ENCODE results near the gene FNDC8.

FNDC8 gene

DNA sequence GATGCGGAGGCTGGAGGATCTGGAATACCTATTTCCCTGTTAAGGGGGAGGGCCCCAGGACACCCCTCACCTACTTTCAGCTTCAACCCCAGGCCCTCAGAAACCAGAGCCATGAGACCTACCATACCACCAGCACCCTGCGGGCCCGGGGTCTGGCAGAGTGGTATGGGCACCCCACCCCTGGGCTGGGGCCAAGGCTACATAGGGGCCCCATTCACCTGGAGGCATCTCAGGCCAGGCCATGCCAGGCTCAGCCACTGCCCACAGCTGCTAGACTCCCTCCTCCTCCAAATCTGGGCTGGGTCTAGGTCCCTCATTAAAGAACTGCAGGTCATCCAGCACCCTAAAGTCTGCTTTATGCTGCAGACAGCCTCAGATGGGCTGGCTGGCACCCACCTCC lies 9.0 kb downstream of the FNDC8 start:
- Histone ChIP-seq H3K4me1 (ENCODE audit: insufficient read depth, insufficient read length) (no peaks in the 10 kb centered on the region), H3K9me3 (ENCODE audit: insufficient read depth, low read length) (no peaks in the 10 kb centered on the region), H3K9ac (ENCODE audit: insufficient read length, low read depth) (no peak overlapping the region), H3K36me3 (ENCODE audit: insufficient read depth, insufficient read length, low read length) (peaks cover 53% of the 10 kb centered on the region), H3K4me3 (ENCODE audit: insufficient read length, low read depth) (no peak overlapping the region), H3K27me3 (ENCODE audit: insufficient read depth, insufficient read length) (no peaks in the 10 kb centered on the region)
- no peak for DNase-seq (ENCODE audit: low read depth, low spot score)
- TF ChIP-seq ZNF274 (IDR thresholded peaks at IDR 0.05; ENCODE audit: low read depth, low read length) (no peak), SUZ12 (IDR thresholded peaks at IDR 0.05; ENCODE audit: extremely low read depth, insufficient read depth, insufficient read length) (no peak), YY1 (IDR thresholded peaks at IDR 0.05; ENCODE audit: insufficient read depth, insufficient read length) (no peak)

DNA sequence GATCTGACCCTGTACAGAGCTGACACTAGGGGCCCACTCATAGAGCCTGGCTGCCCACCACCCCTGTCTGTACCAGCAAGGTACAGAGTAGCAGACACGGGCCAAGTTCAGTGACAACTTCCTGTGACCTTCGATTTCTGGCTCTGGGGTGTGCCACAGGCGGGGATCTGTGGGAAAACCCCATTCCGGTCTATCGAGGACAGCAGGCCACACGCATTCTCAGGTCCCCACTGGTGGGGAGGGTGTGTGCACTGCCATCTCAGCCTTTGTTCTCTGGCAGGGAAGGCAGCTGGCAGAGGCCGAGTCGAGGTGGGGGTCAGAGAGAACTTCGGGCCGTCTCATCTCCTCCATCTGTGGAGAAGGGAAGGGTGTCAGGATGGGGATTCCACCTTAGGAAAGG lies 10.7 kb downstream of the FNDC8 start:
- H3K27me3 ChIP-seq (ENCODE audit: insufficient read depth, insufficient read length), result no peaks in the 10 kb centered on the region
- no peak overlapping the region for H3K4me3 ChIP-seq (ENCODE audit: insufficient read length, low read depth)
- H3K9ac ChIP-seq (ENCODE audit: insufficient read length, low read depth), result no peak overlapping the region
- H3K4me1 ChIP-seq (ENCODE audit: insufficient read depth, insufficient read length), result no peaks in the 10 kb centered on the region
- no peak for DNase-seq (ENCODE audit: low read depth, low spot score)
- H3K36me3 ChIP-seq (ENCODE audit: insufficient read depth, insufficient read length, low read length), result peaks cover 70% of the 10 kb centered on the region
- no peak for TF ChIP-seq SUZ12 (IDR thresholded peaks at IDR 0.05; ENCODE audit: extremely low read depth, insufficient read depth, insufficient read length)
- no peak for TF ChIP-seq YY1 (IDR thresholded peaks at IDR 0.05; ENCODE audit: insufficient read depth, insufficient read length)
- no peaks in the 10 kb centered on the region for H3K9me3 ChIP-seq (ENCODE audit: insufficient read depth, low read length)

DNA sequence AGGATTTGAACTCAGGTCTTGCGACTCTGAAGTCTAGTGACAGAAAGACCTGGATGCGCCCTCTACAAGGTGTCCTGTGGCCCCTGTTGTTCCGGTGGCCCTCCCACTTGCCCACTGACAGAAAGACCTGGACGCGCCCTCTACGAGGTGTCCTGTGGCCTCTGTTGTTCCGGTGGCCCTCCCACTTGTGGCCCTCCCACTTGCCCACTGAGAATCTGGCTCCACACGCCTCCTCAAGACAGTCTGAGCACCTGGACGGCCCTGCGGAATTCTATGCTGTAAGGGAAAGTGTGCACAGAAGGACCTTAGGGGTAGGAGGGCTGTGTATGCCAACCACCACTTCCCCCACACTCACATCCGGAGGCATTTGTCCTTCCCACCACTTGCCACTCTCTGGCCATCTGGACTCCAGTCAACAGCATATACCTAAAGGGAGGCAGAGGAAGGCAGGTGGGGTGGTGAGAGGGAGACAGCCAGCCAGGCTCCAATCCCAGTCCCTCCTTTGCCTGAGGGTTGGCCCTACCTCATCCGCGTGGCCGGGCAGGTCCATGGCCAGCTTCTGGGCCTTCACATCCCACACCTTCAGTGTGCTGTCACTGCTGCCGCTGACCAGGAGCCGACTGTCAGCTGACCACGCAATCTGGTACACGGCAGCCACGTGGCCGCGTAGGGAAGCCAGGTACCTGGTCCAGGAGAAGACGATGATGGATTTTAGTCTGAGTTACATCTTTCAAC lies 11.6 kb downstream of the FNDC8 start:
- H3K4me3 ChIP-seq (ENCODE audit: insufficient read length, low read depth), result no peak overlapping the region
- no peaks in the 10 kb centered on the region for H3K4me1 ChIP-seq (ENCODE audit: insufficient read depth, insufficient read length)
- TF ChIP-seq YY1 (IDR thresholded peaks at IDR 0.05; ENCODE audit: insufficient read depth, insufficient read length), result no peak
- TF ChIP-seq ZNF274 (IDR thresholded peaks at IDR 0.05; ENCODE audit: low read depth, low read length), result no peak
- no peak for TF ChIP-seq SUZ12 (IDR thresholded peaks at IDR 0.05; ENCODE audit: extremely low read depth, insufficient read depth, insufficient read length)
- H3K36me3 ChIP-seq (ENCODE audit: insufficient read depth, insufficient read length, low read length), result peaks cover 78% of the 10 kb centered on the region
- no peaks in the 10 kb centered on the region for H3K9me3 ChIP-seq (ENCODE audit: insufficient read depth, low read length)
- DNase-seq (ENCODE audit: low read depth, low spot score), result no peak
- no peak overlapping the region for H3K9ac ChIP-seq (ENCODE audit: insufficient read length, low read depth)
- no peaks in the 10 kb centered on the region for H3K27me3 ChIP-seq (ENCODE audit: insufficient read depth, insufficient read length)

DNA sequence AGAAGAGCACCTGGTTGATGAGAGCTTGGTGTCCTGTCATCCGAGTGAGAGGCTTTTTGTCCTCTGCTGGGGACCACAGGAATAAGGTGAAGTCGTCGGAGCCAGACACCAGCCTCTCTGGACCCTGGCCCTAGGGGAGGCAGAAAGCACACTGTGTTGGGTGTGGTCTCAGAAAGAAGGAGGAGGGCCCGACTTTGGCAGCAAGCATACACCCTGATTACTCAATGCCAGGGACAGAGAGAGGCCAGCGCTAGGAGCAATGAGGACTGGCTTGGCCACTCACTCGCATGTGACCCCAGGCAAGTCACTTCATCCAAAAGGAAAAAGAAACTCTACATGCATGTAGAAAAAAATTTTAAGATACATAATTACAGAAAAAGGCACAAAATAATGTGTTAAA lies 13.9 kb downstream of the FNDC8 start:
- Histone ChIP-seq H3K4me3 (ENCODE audit: insufficient read length, low read depth) (no peak overlapping the region), H3K9me3 (ENCODE audit: insufficient read depth, low read length) (no peaks in the 10 kb centered on the region), H3K9ac (ENCODE audit: insufficient read length, low read depth) (no peak overlapping the region), H3K36me3 (ENCODE audit: insufficient read depth, insufficient read length, low read length) (peaks cover 98% of the 10 kb centered on the region), H3K27me3 (ENCODE audit: insufficient read depth, insufficient read length) (no peaks in the 10 kb centered on the region), H3K4me1 (ENCODE audit: insufficient read depth, insufficient read length) (no peaks in the 10 kb centered on the region)
- no peak for TF ChIP-seq YY1 (IDR thresholded peaks at IDR 0.05; ENCODE audit: insufficient read depth, insufficient read length)
- no peak for TF ChIP-seq SUZ12 (IDR thresholded peaks at IDR 0.05; ENCODE audit: extremely low read depth, insufficient read depth, insufficient read length)
- TF ChIP-seq ZNF274 (IDR thresholded peaks at IDR 0.05; ENCODE audit: low read depth, low read length), result no peak
- no peak for DNase-seq (ENCODE audit: low read depth, low spot score)

DNA sequence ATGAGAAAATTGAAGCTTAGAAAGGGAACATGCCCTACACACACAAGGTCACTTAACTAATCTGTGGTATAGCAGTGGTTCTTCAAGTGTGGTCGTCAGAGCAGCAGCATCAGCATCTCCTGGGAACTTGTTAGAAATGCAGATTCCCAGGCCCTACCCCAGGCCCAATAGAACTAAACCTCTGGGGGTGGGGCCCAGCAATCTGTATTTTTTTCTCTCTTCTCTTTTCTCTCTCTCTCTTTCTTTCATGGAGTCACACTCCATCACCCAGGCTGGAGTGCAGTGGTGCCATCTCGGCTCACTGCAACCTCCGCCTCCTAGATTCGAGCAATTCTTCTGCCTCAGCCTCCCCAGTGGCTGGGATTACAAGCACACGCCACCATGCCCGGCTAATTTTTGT lies 16.8 kb downstream of the FNDC8 start:
- TF ChIP-seq ZNF274 (IDR thresholded peaks at IDR 0.05; ENCODE audit: low read depth, low read length), result no peak
- TF ChIP-seq YY1 (IDR thresholded peaks at IDR 0.05; ENCODE audit: insufficient read depth, insufficient read length), result no peak
- no peak for TF ChIP-seq SUZ12 (IDR thresholded peaks at IDR 0.05; ENCODE audit: extremely low read depth, insufficient read depth, insufficient read length)
- no peak overlapping the region for H3K4me3 ChIP-seq (ENCODE audit: insufficient read length, low read depth)
- peaks cover 71% of the 10 kb centered on the region for H3K36me3 ChIP-seq (ENCODE audit: insufficient read depth, insufficient read length, low read length)
- no peak for DNase-seq (ENCODE audit: low read depth, low spot score)
- H3K4me1 ChIP-seq (ENCODE audit: insufficient read depth, insufficient read length), result no peaks in the 10 kb centered on the region
- H3K9ac ChIP-seq (ENCODE audit: insufficient read length, low read depth), result no peak overlapping the region
- H3K27me3 ChIP-seq (ENCODE audit: insufficient read depth, insufficient read length), result no peaks in the 10 kb centered on the region
- H3K9me3 ChIP-seq (ENCODE audit: insufficient read depth, low read length), result no peaks in the 10 kb centered on the region

DNA sequence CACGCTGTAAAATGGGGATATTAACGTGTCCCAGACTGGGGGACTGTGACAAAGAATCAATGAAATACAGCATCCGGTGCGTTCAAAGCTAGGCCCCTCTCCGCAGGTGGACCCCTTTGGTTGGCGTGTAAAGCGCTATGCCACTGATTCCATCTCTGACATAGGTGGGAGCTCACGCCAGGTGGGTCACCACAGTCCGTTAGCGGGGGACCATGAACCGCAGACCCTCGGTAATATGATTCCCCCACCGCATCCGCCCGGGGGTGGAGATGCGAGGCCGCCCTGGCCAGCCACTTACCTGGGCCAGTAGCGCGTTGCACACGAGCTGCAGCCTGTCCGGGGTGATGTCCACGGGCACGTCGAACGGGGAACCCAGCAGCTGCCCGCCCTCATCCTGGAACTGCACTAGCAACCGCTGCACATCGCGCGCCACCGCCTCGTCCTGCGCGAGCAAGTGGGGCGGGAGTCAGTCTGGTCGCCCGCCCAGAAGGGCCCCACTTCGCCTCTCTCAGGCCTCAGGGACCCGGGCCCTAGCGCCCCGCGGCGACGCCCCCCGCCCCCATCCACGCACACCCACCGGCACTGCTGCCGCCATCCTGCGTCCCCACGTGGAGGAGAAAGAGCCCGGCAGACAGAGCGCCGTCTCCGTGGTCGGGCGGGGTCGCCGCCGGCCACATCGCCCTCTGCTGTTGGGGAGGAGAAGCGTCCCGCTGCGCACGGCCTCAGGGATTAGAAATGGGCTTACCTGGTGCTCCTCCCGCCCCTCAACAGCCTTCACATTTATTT lies 20.5 kb downstream of the FNDC8 start, which contains the start of gene NLE1:
Gene NLE1 (minus strand): TSS at position 623 of the 786 bp plus-strand sequence. CDS start 28 bp downstream, at position 595.
- H3K9ac ChIP-seq (ENCODE audit: insufficient read length, low read depth), result peak within 1 kb of the TSS; percentile 98
- no peaks in the 10 kb centered on the region for H3K4me1 ChIP-seq (ENCODE audit: insufficient read depth, insufficient read length)
- TF ChIP-seq YY1 (IDR thresholded peaks at IDR 0.05; ENCODE audit: insufficient read depth, insufficient read length), result peak; percentile 32
- TF ChIP-seq ZNF274 (IDR thresholded peaks at IDR 0.05; ENCODE audit: low read depth, low read length), result no peak
- no peaks in the 10 kb centered on the region for H3K9me3 ChIP-seq (ENCODE audit: insufficient read depth, low read length)
- no peaks in the 10 kb centered on the region for H3K27me3 ChIP-seq (ENCODE audit: insufficient read depth, insufficient read length)
- H3K4me3 ChIP-seq (ENCODE audit: insufficient read length, low read depth), result peak within 1 kb of the TSS; percentile 99
- peak; percentile 60 for DNase-seq (ENCODE audit: low read depth, low spot score)
- H3K36me3 ChIP-seq (ENCODE audit: insufficient read depth, insufficient read length, low read length), result peaks cover 34% of the 10 kb centered on the region

DNA sequence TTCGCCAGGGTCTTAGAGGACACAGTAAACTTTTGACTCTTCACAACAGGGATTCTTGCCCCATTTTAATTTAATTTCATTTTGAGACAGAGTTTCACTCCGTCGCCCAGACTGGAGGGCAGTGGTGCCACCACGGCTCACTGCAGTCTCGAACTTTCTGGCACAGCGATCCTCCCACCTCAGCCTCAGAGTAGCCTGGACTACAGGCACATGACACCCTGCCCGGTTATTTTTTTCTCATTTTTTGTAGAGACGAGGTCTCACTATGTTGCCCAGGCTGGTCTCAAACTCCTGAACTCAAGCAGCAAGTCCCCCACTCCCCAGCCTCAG lies 21.0 kb downstream of the FNDC8 start:
- TF ChIP-seq ZNF274 (IDR thresholded peaks at IDR 0.05; ENCODE audit: low read depth, low read length) (no peak), YY1 (IDR thresholded peaks at IDR 0.05; ENCODE audit: insufficient read depth, insufficient read length) (no peak), SUZ12 (IDR thresholded peaks at IDR 0.05; ENCODE audit: extremely low read depth, insufficient read depth, insufficient read length) (no peak)
- H3K9ac ChIP-seq (ENCODE audit: insufficient read length, low read depth), result no peak overlapping the region
- no peaks in the 10 kb centered on the region for H3K9me3 ChIP-seq (ENCODE audit: insufficient read depth, low read length)
- no peaks in the 10 kb centered on the region for H3K4me1 ChIP-seq (ENCODE audit: insufficient read depth, insufficient read length)
- H3K27me3 ChIP-seq (ENCODE audit: insufficient read depth, insufficient read length), result no peaks in the 10 kb centered on the region
- H3K36me3 ChIP-seq (ENCODE audit: insufficient read depth, insufficient read length, low read length), result peaks cover 29% of the 10 kb centered on the region
- peak overlapping the region; percentile 99 for H3K4me3 ChIP-seq (ENCODE audit: insufficient read length, low read depth)
- DNase-seq (ENCODE audit: low read depth, low spot score), result no peak
